Measurements from ENCODE around the gene ITPRIPL2.

ITPRIPL2 gene

GRCh38 chr16:19113577-19114358 is at the start of gene ITPRIPL2:
TSS of gene ITPRIPL2 (plus strand) at chr16:19113964. CDS start at chr16:19114462, 498 bp downstream.
- peak; percentile 86 for DNase-seq

GRCh38 chr16:19066988-19067348 is 46.8 kb upstream of the ITPRIPL2 start:
- DNase-seq: no peak

GRCh38 chr16:19067349-19068236 is 46.2 kb upstream of the ITPRIPL2 start, which contains the start of gene COQ7:
TSS of gene COQ7 (plus strand) at chr16:19067614. CDS start at chr16:19067665, 51 bp downstream.
- DNase-seq: peak; percentile 100

- no peak for DNase-seq
Measured at GRCh38 chr16:19068237-19068815, 45.4 kb upstream of the ITPRIPL2 start.

GRCh38 chr16:19071811-19072777 is 41.7 kb upstream of the ITPRIPL2 start:
- peak; percentile 49 for DNase-seq

- no peak for DNase-seq
Measured at GRCh38 chr16:19073344-19073743, 40.4 kb upstream of the ITPRIPL2 start.

GRCh38 chr16:19073863-19074262 is 39.9 kb upstream of the ITPRIPL2 start:
- no peak for DNase-seq

GRCh38 chr16:19075511-19075910 is 38.3 kb upstream of the ITPRIPL2 start:
- DNase-seq: no peak

- no peak for DNase-seq
Measured at GRCh38 chr16:19077879-19078278, 35.9 kb upstream of the ITPRIPL2 start.

GRCh38 chr16:19083670-19084069 is 30.1 kb upstream of the ITPRIPL2 start:
- DNase-seq: no peak

GRCh38 chr16:19084139-19084538 is 29.6 kb upstream of the ITPRIPL2 start:
- DNase-seq: no peak

- DNase-seq: no peak
Measured at GRCh38 chr16:19084879-19085278, 28.9 kb upstream of the ITPRIPL2 start.

GRCh38 chr16:19085679-19086200 is 28.0 kb upstream of the ITPRIPL2 start:
- DNase-seq: no peak

- peak; percentile 94 for DNase-seq
Measured at GRCh38 chr16:19086322-19087199, 27.2 kb upstream of the ITPRIPL2 start.

GRCh38 chr16:19088341-19088916 is 25.3 kb upstream of the ITPRIPL2 start:
- no peak for DNase-seq

- no peak for DNase-seq
Measured at GRCh38 chr16:19089410-19089955, 24.3 kb upstream of the ITPRIPL2 start.

GRCh38 chr16:19090916-19091315 is 22.8 kb upstream of the ITPRIPL2 start:
- DNase-seq: no peak

GRCh38 chr16:19092653-19093410 is 20.9 kb upstream of the ITPRIPL2 start:
- DNase-seq: no peak

All from fibroblast of upper back skin (primary cell).